ENCODE results near the gene ZBED2.
"Not testable (repeated sequence)": the region's sequence is repeated elsewhere in the genome, so short reads cannot be mapped to it uniquely, and the experiment has no call there.

ZBED2 gene

GRCh38 chr3:111568355-111568754 lies 26.8 kb downstream of the ZBED2 start:
- Histone ChIP-seq H3K27me3 (ENCODE audit: insufficient read depth, low read length, poor library complexity, severe bottlenecking) (no peaks in the 10 kb centered on the region), H3K36me3 (ENCODE audit: insufficient read depth, low read length) (peaks cover 33% of the 10 kb centered on the region; the same call in 1 of the 2 replicates), H3K9me3 (ENCODE audit: insufficient read depth, low read depth, low read length) (no peaks in the 10 kb centered on the region), H3K4me2 (ENCODE audit: low read depth, low read length, poor library complexity, severe bottlenecking) (no peak overlapping the region), H3K4me3 (ENCODE audit: low read length, poor library complexity, severe bottlenecking) (no peak overlapping the region), H3K9me2 (replicated peaks; ENCODE audit: low read depth, low read length) (no peaks in the 10 kb centered on the region), H2AFZ (ENCODE audit: low read length) (no peak overlapping the region), H3K79me2 (ENCODE audit: insufficient read depth, low read length) (peaks cover 22% of the 10 kb centered on the region), H4K20me1 (ENCODE audit: insufficient read depth, low read length, poor library complexity, severe bottlenecking) (peaks cover 4% of the 10 kb centered on the region), H3K4me1 (ENCODE audit: insufficient read depth, low read length, poor library complexity, severe bottlenecking) (peaks cover 8% of the 10 kb centered on the region), H3K9ac (ENCODE audit: low read depth, low read length, poor library complexity, severe bottlenecking) (no peak overlapping the region), H3F3A (ENCODE audit: low read depth) (no peaks in the 10 kb centered on the region)
- TF ChIP-seq EZH2phosphoT487 (IDR thresholded peaks at IDR 0.05; ENCODE audit: borderline replicate concordance) = no peak
- no peak for TF ChIP-seq CTCF (conservative IDR thresholded peaks at IDR 0.05; ENCODE audit: low read length)

- Histone ChIP-seq H2AFZ (ENCODE audit: low read length) (no peak overlapping the region), H3K36me3 (ENCODE audit: insufficient read depth, low read length) (peaks cover 24% of the 10 kb centered on the region; the same call in 1 of the 2 replicates), H3K4me2 (ENCODE audit: low read depth, low read length, poor library complexity, severe bottlenecking) (no peak overlapping the region), H4K20me1 (ENCODE audit: insufficient read depth, low read length, poor library complexity, severe bottlenecking) (peaks cover 4% of the 10 kb centered on the region), H3K79me2 (ENCODE audit: insufficient read depth, low read length) (peaks cover 31% of the 10 kb centered on the region), H3K9ac (ENCODE audit: low read depth, low read length, poor library complexity, severe bottlenecking) (no peak overlapping the region), H3K9me3 (ENCODE audit: insufficient read depth, low read depth, low read length) (no peaks in the 10 kb centered on the region), H3K4me1 (ENCODE audit: insufficient read depth, low read length, poor library complexity, severe bottlenecking) (peaks cover 8% of the 10 kb centered on the region), H3K9me2 (replicated peaks; ENCODE audit: low read depth, low read length) (no peaks in the 10 kb centered on the region), H3K27me3 (ENCODE audit: insufficient read depth, low read length, poor library complexity, severe bottlenecking) (no peaks in the 10 kb centered on the region), H3F3A (ENCODE audit: low read depth) (no peaks in the 10 kb centered on the region), H3K4me3 (ENCODE audit: low read length, poor library complexity, severe bottlenecking) (no peak overlapping the region)
- no peak for TF ChIP-seq EZH2phosphoT487 (IDR thresholded peaks at IDR 0.05; ENCODE audit: borderline replicate concordance)
- TF ChIP-seq CTCF (conservative IDR thresholded peaks at IDR 0.05; ENCODE audit: low read length) = no peak
Measured at GRCh38 chr3:111566844-111567243, 28.3 kb downstream of the ZBED2 start.

- not testable (repeated sequence) for H4K20me1 ChIP-seq (ENCODE audit: insufficient read depth, low read length, poor library complexity, severe bottlenecking); H3K4me1 ChIP-seq (ENCODE audit: insufficient read depth, low read length, poor library complexity, severe bottlenecking); H3K9ac ChIP-seq (ENCODE audit: low read depth, low read length, poor library complexity, severe bottlenecking); H3K27me3 ChIP-seq (ENCODE audit: insufficient read depth, low read length, poor library complexity, severe bottlenecking); H3K36me3 ChIP-seq (ENCODE audit: insufficient read depth, low read length); H3F3A ChIP-seq (ENCODE audit: low read depth); H3K4me2 ChIP-seq (ENCODE audit: low read depth, low read length, poor library complexity, severe bottlenecking); H2AFZ ChIP-seq (ENCODE audit: low read length); H3K9me2 ChIP-seq (replicated peaks; ENCODE audit: low read depth, low read length); H3K9me3 ChIP-seq (ENCODE audit: insufficient read depth, low read depth, low read length); H3K4me3 ChIP-seq (ENCODE audit: low read length, poor library complexity, severe bottlenecking)
- H3K79me2 ChIP-seq (ENCODE audit: insufficient read depth, low read length) = peaks cover 26% of the 10 kb centered on the region
Measured at GRCh38 chr3:111561902-111562301, 33.2 kb downstream of the ZBED2 start.

GRCh38 chr3:111548756-111549155 lies 46.4 kb downstream of the ZBED2 start:
- TF ChIP-seq EZH2phosphoT487 (IDR thresholded peaks at IDR 0.05; ENCODE audit: borderline replicate concordance) (no peak), CTCF (conservative IDR thresholded peaks at IDR 0.05; ENCODE audit: low read length) (no peak)
- H4K20me1 ChIP-seq (ENCODE audit: insufficient read depth, low read length, poor library complexity, severe bottlenecking) = no peaks in the 10 kb centered on the region
- H3K36me3 ChIP-seq (ENCODE audit: insufficient read depth, low read length) = no peaks in the 10 kb centered on the region
- peak overlapping the region; percentile 92 for H3K4me2 ChIP-seq (ENCODE audit: low read depth, low read length, poor library complexity, severe bottlenecking)
- H3K27me3 ChIP-seq (ENCODE audit: insufficient read depth, low read length, poor library complexity, severe bottlenecking) = no peaks in the 10 kb centered on the region
- H3K4me1 ChIP-seq (ENCODE audit: insufficient read depth, low read length, poor library complexity, severe bottlenecking) = peaks cover 74% of the 10 kb centered on the region
- H3K9me3 ChIP-seq (ENCODE audit: insufficient read depth, low read depth, low read length) = no peaks in the 10 kb centered on the region
- H3K4me3 ChIP-seq (ENCODE audit: low read length, poor library complexity, severe bottlenecking) = peak overlapping the region; percentile 77
- H3K79me2 ChIP-seq (ENCODE audit: insufficient read depth, low read length) = peaks cover 84% of the 10 kb centered on the region
- H3K9me2 ChIP-seq (replicated peaks; ENCODE audit: low read depth, low read length) = no peaks in the 10 kb centered on the region
- H2AFZ ChIP-seq (ENCODE audit: low read length) = no peak overlapping the region
- H3K9ac ChIP-seq (ENCODE audit: low read depth, low read length, poor library complexity, severe bottlenecking) = peak overlapping the region; percentile 82
- H3F3A ChIP-seq (ENCODE audit: low read depth) = peaks cover 6% of the 10 kb centered on the region; the same call in 1 of the 2 replicates
